ENCODE results near the gene EMP2.

Gene EMP2

DNA sequence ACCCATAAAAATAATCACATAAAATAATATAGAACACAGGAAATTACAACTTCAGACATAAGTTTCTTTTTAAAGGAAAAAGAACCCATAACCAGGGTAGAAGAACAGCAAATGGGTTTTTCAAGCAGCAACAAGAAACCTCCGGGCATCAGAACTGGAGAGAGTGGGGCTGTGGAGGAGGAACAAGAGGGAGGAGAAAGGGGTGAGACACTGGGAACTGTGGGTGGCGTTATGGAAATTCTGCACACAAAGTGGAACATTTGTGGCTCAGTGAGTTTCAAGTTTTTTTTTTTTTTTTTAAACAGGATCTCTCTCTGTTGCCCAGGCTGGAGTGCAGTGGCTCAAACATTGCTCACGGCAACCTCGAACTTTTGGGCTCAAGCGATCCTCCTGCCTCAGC lies 22.6 kb downstream of the EMP2 start:
- Histone ChIP-seq H3K27ac (ENCODE audit: low read length) (no peak overlapping the region), H3K27me3 (ENCODE audit: low read depth, low read length) (no peaks in the 10 kb centered on the region), H3K9me3 (ENCODE audit: insufficient read depth, low read length) (0 out of 2 replicates have a peak, but pooled peaks cover 5% of the 10 kb centered on the region), H3K79me2 (ENCODE audit: low read length) (no peaks in the 10 kb centered on the region), H2AFZ (ENCODE audit: low read depth, low read length) (no peak overlapping the region), H3K4me2 (ENCODE audit: low read length) (no peak overlapping the region), H3K36me3 (replicated peaks; ENCODE audit: low read depth, low read length) (no peaks in the 10 kb centered on the region), H3K4me1 (ENCODE audit: low read length) (peaks cover 37% of the 10 kb centered on the region), H3K4me3 (ENCODE audit: low read length) (no peak overlapping the region), H4K20me1 (ENCODE audit: insufficient read depth, low read length) (no peaks in the 10 kb centered on the region), H3K9ac (ENCODE audit: low read length) (no peak overlapping the region)
- TF ChIP-seq CTCF (IDR thresholded peaks at IDR 0.05; ENCODE audit: low read depth, low read length) = no peak
- no peak for TF ChIP-seq EZH2phosphoT487 (IDR thresholded peaks at IDR 0.05; ENCODE audit: low read depth)

DNA sequence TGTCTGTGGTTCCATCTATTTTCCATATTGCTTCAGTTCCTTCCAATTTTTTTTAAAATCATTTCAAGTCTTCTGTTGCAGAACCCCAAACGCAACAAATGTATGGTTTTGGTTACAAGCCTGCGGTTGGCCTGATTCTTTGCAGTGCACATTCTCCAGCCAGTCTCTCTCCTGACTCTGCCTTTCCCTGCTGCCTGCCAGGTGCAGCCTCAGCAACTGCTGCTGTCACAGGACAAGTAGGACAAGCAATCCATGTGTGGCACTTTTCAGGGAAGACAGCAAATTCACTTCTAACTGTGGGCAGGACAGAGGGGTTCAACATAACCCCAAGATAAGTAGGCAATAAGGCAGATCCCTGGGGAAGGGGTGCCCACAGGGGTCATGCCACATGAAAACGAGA lies 24.2 kb downstream of the EMP2 start:
- Histone ChIP-seq H2AFZ (ENCODE audit: low read depth, low read length) (no peak overlapping the region), H3K36me3 (replicated peaks; ENCODE audit: low read depth, low read length) (no peaks in the 10 kb centered on the region), H3K79me2 (ENCODE audit: low read length) (no peaks in the 10 kb centered on the region), H3K27ac (ENCODE audit: low read length) (no peak overlapping the region), H3K4me3 (ENCODE audit: low read length) (no peak overlapping the region), H4K20me1 (ENCODE audit: insufficient read depth, low read length) (no peaks in the 10 kb centered on the region), H3K9ac (ENCODE audit: low read length) (no peak overlapping the region), H3K4me1 (ENCODE audit: low read length) (peaks cover 45% of the 10 kb centered on the region), H3K4me2 (ENCODE audit: low read length) (no peak overlapping the region), H3K9me3 (ENCODE audit: insufficient read depth, low read length) (no peaks in the 10 kb centered on the region), H3K27me3 (ENCODE audit: low read depth, low read length) (no peaks in the 10 kb centered on the region)
- TF ChIP-seq EZH2phosphoT487 (IDR thresholded peaks at IDR 0.05; ENCODE audit: low read depth) (no peak), CTCF (IDR thresholded peaks at IDR 0.05; ENCODE audit: low read depth, low read length) (no peak)

GRCh38 chr16:10554569-10554968 lies 25.8 kb downstream of the EMP2 start:
- peak overlapping the region; percentile 68 for H3K4me2 ChIP-seq (ENCODE audit: low read length)
- no peaks in the 10 kb centered on the region for H3K27me3 ChIP-seq (ENCODE audit: low read depth, low read length)
- H4K20me1 ChIP-seq (ENCODE audit: insufficient read depth, low read length) = no peaks in the 10 kb centered on the region
- TF ChIP-seq EZH2phosphoT487 (IDR thresholded peaks at IDR 0.05; ENCODE audit: low read depth) = no peak
- TF ChIP-seq CTCF (IDR thresholded peaks at IDR 0.05; ENCODE audit: low read depth, low read length) = no peak
- H3K9ac ChIP-seq (ENCODE audit: low read length) = peak overlapping the region; percentile 28; the same call in 1 of the 2 replicates
- H3K36me3 ChIP-seq (replicated peaks; ENCODE audit: low read depth, low read length) = no peaks in the 10 kb centered on the region
- H2AFZ ChIP-seq (ENCODE audit: low read depth, low read length) = no peak overlapping the region
- peak overlapping the region; percentile 57 for H3K27ac ChIP-seq (ENCODE audit: low read length)
- H3K4me1 ChIP-seq (ENCODE audit: low read length) = peaks cover 44% of the 10 kb centered on the region
- no peaks in the 10 kb centered on the region for H3K9me3 ChIP-seq (ENCODE audit: insufficient read depth, low read length)
- H3K4me3 ChIP-seq (ENCODE audit: low read length) = peak overlapping the region; percentile 26
- no peaks in the 10 kb centered on the region for H3K79me2 ChIP-seq (ENCODE audit: low read length)

GRCh38 chr16:10552998-10553491 lies 27.4 kb downstream of the EMP2 start:
- peaks cover 5% of the 10 kb centered on the region for H3K36me3 ChIP-seq (replicated peaks; ENCODE audit: low read depth, low read length)
- peaks cover 44% of the 10 kb centered on the region for H3K4me1 ChIP-seq (ENCODE audit: low read length)
- H3K79me2 ChIP-seq (ENCODE audit: low read length) = no peaks in the 10 kb centered on the region
- H3K27ac ChIP-seq (ENCODE audit: low read length) = peak overlapping the region; percentile 76
- H3K9me3 ChIP-seq (ENCODE audit: insufficient read depth, low read length) = peaks cover 5% of the 10 kb centered on the region; the same call in 1 of the 2 replicates
- no peaks in the 10 kb centered on the region for H4K20me1 ChIP-seq (ENCODE audit: insufficient read depth, low read length)
- TF ChIP-seq CTCF (IDR thresholded peaks at IDR 0.05; ENCODE audit: low read depth, low read length) = no peak
- TF ChIP-seq EZH2phosphoT487 (IDR thresholded peaks at IDR 0.05; ENCODE audit: low read depth) = no peak
- H3K4me2 ChIP-seq (ENCODE audit: low read length) = peak overlapping the region; percentile 87
- H3K9ac ChIP-seq (ENCODE audit: low read length) = peak overlapping the region; percentile 78
- H2AFZ ChIP-seq (ENCODE audit: low read depth, low read length) = peak overlapping the region; percentile 97
- H3K27me3 ChIP-seq (ENCODE audit: low read depth, low read length) = no peaks in the 10 kb centered on the region
- peak overlapping the region; percentile 79 for H3K4me3 ChIP-seq (ENCODE audit: low read length)

Measured in OCI-LY3 (cell line).